Adrenal gland (tissue), 12 donors: ENCODE results near the gene MROH9. TPM values are rescaled to one million over a fixed set of nuclear protein-coding genes. Genes with fewer than 3 reads are reported as not detected.

Experiments
- DNase-seq, 7 donors: peaks; one replicate each; pipeline ENCODE4 v3.0.0-alpha.2; 2019 to 2020
- H3K27ac ChIP-seq, 5 donors: fragments of 200-600 bp; sonication (generic) in 4 of 5; 1 replicate in 3 of 5; 2 replicates in 2 of 5; pipeline versions ENCODE4 v1.5.1 to v1.8.0; 2016 to 2020; ENCODE audit warnings: mild to moderate bottlenecking in 1 of 5
- H3K27me3 ChIP-seq: fragments of 200-600 bp; 2 replicates; pipeline ENCODE4 v1.8.0; 2021
- H3K36me3 ChIP-seq, 2 donors: fragments of 200-600 bp; replicated peaks in 1 of 2; 1 replicate in 1 of 2; 2 replicates in 1 of 2; pipeline versions ENCODE4 v1.5.1 to v1.8.0; 2018 to 2022
- H3K4me1 ChIP-seq, 2 donors: fragments of 200-600 bp; replicated peaks in 1 of 2; 1 replicate in 1 of 2; 2 replicates in 1 of 2; pipeline versions ENCODE4 v1.5.1 to v1.8.0; 2018 to 2021
- H3K4me3 ChIP-seq, 4 donors: fragments of 200-600 bp; sonication (generic) in 3 of 4; one replicate each; pipeline ENCODE4 v1.5.1; 2016 to 2018
- H3K9me3 ChIP-seq, 3 donors: fragments of 200-600 bp; sonication (generic) in 1 of 3; replicated peaks in 1 of 3; 1 replicate in 2 of 3; 2 replicates in 1 of 3; pipeline versions ENCODE4 v1.5.1 to v1.8.0; 2016 to 2021
- CTCF ChIP-seq, 6 experiments: fragments of 450-650 bp in 4 of 6; fragments of 200-600 bp in 2 of 6; sonication (generic) in 1 of 6; IDR thresholded peaks; 1 replicate in 5 of 6; 2 replicates in 1 of 6; pipeline versions ENCODE4 v1.5.1 to v1.8.0; 2016 to 2021; ENCODE audit warnings: antibody characterized with exemption in 6 of 6, mild to moderate bottlenecking in 2 of 6, moderate library complexity in 1 of 6
- POLR2A ChIP-seq, 2 donors: fragments of 450-650 bp; IDR thresholded peaks; one replicate each; pipeline ENCODE4 v1.6.1; 2017; ENCODE audit warnings: antibody characterized with exemption in 2 of 2, mild to moderate bottlenecking in 2 of 2, moderate library complexity in 1 of 2
- WGBS, 4 donors: extraction: QIAGEN DNeasy Blood & Tissue Kit in 2 of 4; methylation state at CpG; one replicate each; pipeline versions ENCODE4 v1.1.5 to v1.1.7; 2013 to 2017; 5-methylcytosine and 5-hydroxymethylcytosine counted together
- intact Hi-C, 2 donors: fragments of 100-400 bp; cut with DNase I; formaldehyde crosslinking; loops; one replicate each; pipeline versions ENCODE4 v1.14.1 to v1.15.0; 2022 to 2023
- polyA plus RNA-seq, 3 donors: library from polyadenylated mRNA; stranded (reverse); fragments of 200-250 nt in 2 of 3; fragments of 350-450 nt in 1 of 3; fragmentation: Illumina TruSeq in 1 of 3; extraction: RNeasy Lipid Tissue Mini Kit (QIAGEN cat#74804) in 1 of 3; gene quantifications; one replicate each; pipeline ENCODE4 v1.2.3, GENCODE V29; 2013 to 2014
- total RNA-seq, 9 donors: library from RNA; depleted of rRNA in 4 of 9; stranded (reverse); fragments of >200 nt in 4 of 9; fragments of 120-200 nt in 1 of 9; fragmentation: NEBNext Ultra II Directional in 1 of 9; extraction: Animal tissue kit (Norgen Biotek cat#: 25700) in 1 of 9; gene quantifications; one replicate each; pipeline versions ENCODE4 v1.1.0 to v1.2.4, GENCODE V29; 2013 to 2023
- donor health status: healthy with polysubstance abuse.
- donor health status: Bipolar disorder and iron deficiency.
- donor health status: DM: yes; HTN: yes; CAD: no.
- donor health status: DM: no; HTN: no; CAD: no.
- donor health status: DM: no; HTN: no; CAD: no.
- donor health status: DM: yes; HTN: yes; CAD: no.

Gene MROH9
- total and polyA plus RNA-seq, 12 donors: not detected

- TF ChIP-seq CTCF (IDR thresholded peaks at IDR 0.05) (peak; percentile 57 to 70 (median 65)), POLR2A (IDR thresholded peaks at IDR 0.05) (no peak)
- WGBS, 4 donors: 6 to 14% (median 11%) methylated on average over 7 of the region's 7 CpGs
- no peaks in the 10 kb centered on the region for H3K36me3 ChIP-seq
- no peaks in the 10 kb centered on the region for H3K4me1 ChIP-seq
- H3K27me3 ChIP-seq: no peaks in the 10 kb centered on the region
- no peaks in the 10 kb centered on the region for H3K9me3 ChIP-seq
- H3K27ac ChIP-seq: peak overlapping the region in 1 of 5 donors; percentile 16
- intact Hi-C loops: no loop called here
- H3K4me3 ChIP-seq: no peak overlapping the region
- DNase-seq: peak in 5 of 7 donors; percentile 5 to 51 (median 26)
Observed at GRCh38 chr1:170929835-170930554, 5.3 kb upstream of the MROH9 start.

- Histone ChIP-seq H3K27me3 (no peaks in the 10 kb centered on the region), H3K36me3 (no peaks in the 10 kb centered on the region), H3K9me3 (no peaks in the 10 kb centered on the region), H3K4me3 (no peak overlapping the region), H3K4me1 (no peaks in the 10 kb centered on the region), H3K27ac (no peak overlapping the region)
- intact Hi-C loops: no loop called here
- no peak for DNase-seq
- 65 to 94% (median 85%) methylated on average over 2 of the region's 2 CpGs for WGBS, 4 donors
- TF ChIP-seq CTCF (IDR thresholded peaks at IDR 0.05) (no peak), POLR2A (IDR thresholded peaks at IDR 0.05) (no peak)
Observed at GRCh38 chr1:170931650-170932049, 3.7 kb upstream of the MROH9 start.

GRCh38 chr1:170932236-170932635 is 3.1 kb upstream of the MROH9 start:
- no peak for DNase-seq
- Histone ChIP-seq H3K36me3 (no peaks in the 10 kb centered on the region), H3K4me1 (no peaks in the 10 kb centered on the region), H3K27ac (no peak overlapping the region), H3K9me3 (no peaks in the 10 kb centered on the region), H3K4me3 (no peak overlapping the region), H3K27me3 (no peaks in the 10 kb centered on the region)
- WGBS, 4 donors: 78 to 91% (median 86%) methylated on average over 3 of the region's 3 CpGs
- TF ChIP-seq CTCF (IDR thresholded peaks at IDR 0.05) (no peak), POLR2A (IDR thresholded peaks at IDR 0.05) (no peak)
- intact Hi-C loops: no loop called here

- intact Hi-C loops: no loop called here
- Histone ChIP-seq H3K27ac (no peak overlapping the region), H3K4me1 (no peaks in the 10 kb centered on the region), H3K27me3 (no peaks in the 10 kb centered on the region), H3K36me3 (no peaks in the 10 kb centered on the region), H3K9me3 (no peaks in the 10 kb centered on the region), H3K4me3 (no peak overlapping the region)
- DNase-seq: no peak
- WGBS, 4 donors: 82 to 94% (median 87%) methylated on average over 3 of the region's 3 CpGs
- no peak for TF ChIP-seq POLR2A (IDR thresholded peaks at IDR 0.05)
- no peak for TF ChIP-seq CTCF (IDR thresholded peaks at IDR 0.05)
Observed at GRCh38 chr1:170938281-170938680, 2.9 kb downstream of the MROH9 start.
